H1 (cell line): Measurements from ENCODE around the gene CCDC47. TPM values are rescaled to one million over a fixed set of nuclear protein-coding genes. Genes with fewer than 3 reads are reported as not detected.

ENCODE experiments used
- CTCF ChIA-PET: fragments of 300-600 bp; sonication (Branson Sonifier 250); formaldehyde crosslinking; loops from one replicate; lab custom pipeline; 2021; ENCODE audit not compliant: partially characterized antibody; lab: Charles Lee
- POLR2A ChIA-PET: fragments of 300-600 bp; sonication (Branson Sonifier 250); formaldehyde crosslinking; loops from one replicate; lab custom pipeline; 2021; ENCODE audit warnings: inconsistent platforms; ENCODE audit not compliant: partially characterized antibody; lab: Charles Lee
- DNase-seq, 2 experiments: peaks; one replicate each; pipeline versions ENCODE4 v3.0.0 to v3.0.0-alpha.2; 2010 to 2022; ENCODE audit warnings: low spot score in 2 of 2, low read depth in 1 of 2, mixed read lengths in 1 of 2
- FAIRE-seq: peaks from 2 replicates; lab custom pipeline; 2011; peaks lifted over from hg19 to GRCh38; lab: Jason Lieb, UNC
- H2AFZ ChIP-seq: 2 replicates; pipeline ENCODE4 v1.8.1; 2012; ENCODE audit warnings: low read length, inconsistent platforms
- H2AK5ac ChIP-seq: 2 replicates; pipeline ENCODE4 v1.6.1; 2013; ENCODE audit warnings: low read depth, low read length
- H2BK120ac ChIP-seq: replicated peaks from 2 replicates; pipeline ENCODE3; 2013; ENCODE audit warnings: low read depth, low read length, inconsistent platforms
- H2BK12ac ChIP-seq: 2 replicates; pipeline ENCODE4 v1.6.1; 2013; ENCODE audit warnings: low read depth, low read length
- H2BK15ac ChIP-seq: 2 replicates; pipeline ENCODE4 v1.6.1; 2013; ENCODE audit warnings: low read length
- H2BK20ac ChIP-seq: 2 replicates; pipeline ENCODE4 v1.6.1; 2013; ENCODE audit warnings: low read length
- H2BK5ac ChIP-seq: 2 replicates; pipeline ENCODE4 v1.6.1; 2013; ENCODE audit warnings: low read depth, low read length
- H3K14ac ChIP-seq: 2 replicates; pipeline ENCODE4 v1.6.1; 2013; ENCODE audit warnings: inconsistent platforms; ENCODE audit not compliant: insufficient read length
- H3K18ac ChIP-seq: 2 replicates; pipeline ENCODE4 v1.6.1; 2013; ENCODE audit warnings: low read length; ENCODE audit errors: extremely low read depth
- H3K23ac ChIP-seq: 2 replicates; pipeline ENCODE4 v1.6.1; 2013; ENCODE audit warnings: inconsistent platforms; ENCODE audit not compliant: insufficient read length
- H3K23me2 ChIP-seq: 2 replicates; pipeline ENCODE4 v1.6.1; 2013; ENCODE audit warnings: low read depth, low read length
- H3K27ac ChIP-seq: 2 replicates; pipeline ENCODE4 v1.6.1; 2011; ENCODE audit warnings: low read depth, low read length, inconsistent platforms
- H3K27me3 ChIP-seq, 4 experiments: replicated peaks in 1 of 4; 1 replicate in 1 of 4; 2 replicates in 3 of 4; pipeline versions ENCODE4 v1.6.1 to v1.8.1; 2011 to 2013; ENCODE audit warnings: low read length in 3 of 4, mild to moderate bottlenecking in 3 of 4, inconsistent platforms in 2 of 4, mixed read lengths in 2 of 4, moderate library complexity in 1 of 4; ENCODE audit not compliant: control insufficient read depth in 3 of 4, insufficient read depth in 3 of 4; ENCODE audit errors: extremely low read depth in 1 of 4
- H3K36me3 ChIP-seq, 4 experiments: 2 replicates each; pipeline versions ENCODE4 v1.6.1 to v1.8.1; 2011 to 2013; ENCODE audit warnings: mild to moderate bottlenecking in 4 of 4, low read length in 3 of 4, moderate library complexity in 2 of 4, control low read depth in 1 of 4, inconsistent platforms in 1 of 4; ENCODE audit not compliant: insufficient read depth in 4 of 4, control insufficient read depth in 2 of 4
- H3K4ac ChIP-seq: replicated peaks from 2 replicates; pipeline ENCODE3; 2013; ENCODE audit warnings: low read length, low read depth, mixed read lengths, inconsistent platforms; ENCODE audit not compliant: insufficient read length
- H3K4me1 ChIP-seq, 4 experiments: replicated peaks in 1 of 4; 1 replicate in 1 of 4; 2 replicates in 3 of 4; pipeline versions ENCODE4 v1.6.1 to v1.8.1; 2011 to 2013; ENCODE audit warnings: low read length in 3 of 4, inconsistent platforms in 2 of 4, mixed read lengths in 1 of 4; ENCODE audit not compliant: insufficient read depth in 4 of 4, control insufficient read depth in 3 of 4
- H3K4me2 ChIP-seq, 2 experiments: 2 replicates each; pipeline versions ENCODE4 v1.6.1 to v1.8.1; 2011 to 2013; ENCODE audit warnings: low read depth in 2 of 2, low read length in 2 of 2, control low read depth in 1 of 2, inconsistent platforms in 1 of 2, mild to moderate bottlenecking in 1 of 2; ENCODE audit not compliant: insufficient read depth in 1 of 2
- H3K4me3 ChIP-seq, 4 experiments: fragments of 200-600, 300-600 bp in 1 of 4; sonication (generic), shearing (Covaris generic), sonication (Bioruptor Twin) in 1 of 4; 2 replicates each; pipeline versions ENCODE4 v1.5.1 to v1.8.1; 2011 to 2016; ENCODE audit warnings: low read length in 4 of 4, low read depth in 3 of 4, control low read depth in 2 of 4, inconsistent platforms in 2 of 4, mild to moderate bottlenecking in 2 of 4, mixed read lengths in 1 of 4, moderate library complexity in 1 of 4; ENCODE audit not compliant: insufficient read depth in 2 of 4; ENCODE audit errors: extremely low read depth in 1 of 4
- H3K56ac ChIP-seq: replicated peaks from 2 replicates; pipeline ENCODE3; 2013; ENCODE audit warnings: low read depth, mild to moderate bottlenecking, mixed read lengths, low read length, inconsistent platforms; ENCODE audit not compliant: insufficient read length
- H3K79me1 ChIP-seq: 2 replicates; pipeline ENCODE4 v1.6.1; 2013; ENCODE audit warnings: low read depth, low read length, control low read depth
- H3K79me2 ChIP-seq, 2 experiments: 2 replicates each; pipeline versions ENCODE4 v1.6.1 to v1.8.1; 2012 to 2013; ENCODE audit warnings: low read length in 2 of 2, mild to moderate bottlenecking in 2 of 2, inconsistent platforms in 1 of 2; ENCODE audit not compliant: insufficient read depth in 2 of 2, control insufficient read depth in 1 of 2
- H3K9ac ChIP-seq, 4 experiments: replicated peaks in 1 of 4; 1 replicate in 1 of 4; 2 replicates in 3 of 4; pipeline versions ENCODE4 v1.6.1 to v1.8.1; 2011 to 2013; ENCODE audit warnings: low read depth in 3 of 4, low read length in 3 of 4, control low read depth in 2 of 4, mild to moderate bottlenecking in 2 of 4, moderate library complexity in 2 of 4, inconsistent platforms in 1 of 4; ENCODE audit errors: extremely low read depth in 1 of 4
- H3K9me3 ChIP-seq, 2 experiments: 2 replicates each; pipeline versions ENCODE4 v1.6.1 to v1.8.1; 2012 to 2013; ENCODE audit warnings: mild to moderate bottlenecking in 2 of 2, moderate library complexity in 2 of 2, control low read depth in 1 of 2, inconsistent platforms in 1 of 2, low read depth in 1 of 2, low read length in 1 of 2, mixed read lengths in 1 of 2; ENCODE audit not compliant: insufficient read depth in 2 of 2
- H4K20me1 ChIP-seq, 2 experiments: replicated peaks in 1 of 2; 2 replicates each; pipeline versions ENCODE3 to v1.8.1; 2011 to 2013; ENCODE audit warnings: inconsistent platforms in 2 of 2, low read length in 2 of 2, mild to moderate bottlenecking in 1 of 2; ENCODE audit not compliant: insufficient read depth in 2 of 2, control insufficient read depth in 1 of 2
- H4K5ac ChIP-seq: 2 replicates; pipeline ENCODE4 v1.6.1; 2013; ENCODE audit warnings: low read length, low read depth, mixed read lengths, inconsistent platforms; ENCODE audit not compliant: insufficient read length
- H4K8ac ChIP-seq: 2 replicates; pipeline ENCODE4 v1.8.0; 2013; ENCODE audit warnings: mild to moderate bottlenecking, moderate library complexity, low read length, inconsistent platforms; ENCODE audit not compliant: insufficient read depth; ENCODE audit errors: extremely low read depth
- H4K91ac ChIP-seq: replicated peaks from 2 replicates; pipeline ENCODE3; 2013; ENCODE audit warnings: low read length, mixed read lengths, inconsistent platforms; ENCODE audit not compliant: insufficient read length
- EGR1 ChIP-seq: IDR thresholded peaks from 2 replicates; pipeline ENCODE4 v1.6.1; 2011; ENCODE audit warnings: low read depth, low read length, borderline replicate concordance
- GTF2F1 ChIP-seq: IDR thresholded peaks from 2 replicates; pipeline ENCODE4 v1.6.1; 2012; ENCODE audit warnings: low read depth, low read length, improper control_type of control experiment, borderline replicate concordance
- JUND ChIP-seq: IDR thresholded peaks from 2 replicates; pipeline ENCODE4 v1.6.1; 2011; ENCODE audit warnings: mild to moderate bottlenecking, improper control_type of control experiment, low read length
- TEAD4 ChIP-seq: IDR thresholded peaks from 2 replicates; pipeline ENCODE4 v1.6.1; 2012; ENCODE audit warnings: low read depth, low read length, inconsistent platforms, mixed read lengths
- WGBS, 2 experiments: shearing (Covaris generic) in 1 of 2; methylation state at CpG; one replicate each; pipeline versions ENCODE4 v1.1.6 to v1.1.7; 2013 to 2015; ENCODE audit warnings: low lambda C conversion rate in 2 of 2, mixed read lengths in 2 of 2, inconsistent platforms in 1 of 2, low coverage in 1 of 2, missing lambda C conversion rate in 1 of 2; ENCODE audit not compliant: insufficient replicate concordance in 2 of 2, insufficient coverage in 1 of 2, insufficient read length in 1 of 2; ENCODE audit errors: extremely low coverage in 1 of 2, missing lambda C conversion rate in 1 of 2; 5-methylcytosine and 5-hydroxymethylcytosine counted together
- polyA plus RNA-seq, 7 experiments: library from polyadenylated mRNA; depleted of rRNA in 3 of 7; stranded (reverse) in 5 of 7; unstranded in 2 of 7; fragments of >200 nt in 5 of 7; fragments of 200-250 nt in 2 of 7; gene quantifications; 1 replicate in 5 of 7; 2 replicates in 1 of 7; 4 replicates in 1 of 7; pipeline versions ENCODE4 v1.2.1 to v1.2.3, GENCODE V29; 2011 to 2013; ENCODE audit warnings: missing spikeins in 2 of 7, mixed read lengths in 2 of 7
- total RNA-seq: library from RNA; stranded (reverse); fragmentation: NEBNext Ultra II Directional; extraction: Animal tissue kit (Norgen Biotek cat#: 25700); gene quantifications from 2 replicates; pipeline ENCODE4 v1.2.1, GENCODE V29; 2021

Gene CCDC47
- total and polyA plus RNA-seq, 2 of the 8 experiments (the other 6 are each of a cell fraction or from before 2014, with no cell fraction given), result 21.2 to 83.1 TPM

DNA sequence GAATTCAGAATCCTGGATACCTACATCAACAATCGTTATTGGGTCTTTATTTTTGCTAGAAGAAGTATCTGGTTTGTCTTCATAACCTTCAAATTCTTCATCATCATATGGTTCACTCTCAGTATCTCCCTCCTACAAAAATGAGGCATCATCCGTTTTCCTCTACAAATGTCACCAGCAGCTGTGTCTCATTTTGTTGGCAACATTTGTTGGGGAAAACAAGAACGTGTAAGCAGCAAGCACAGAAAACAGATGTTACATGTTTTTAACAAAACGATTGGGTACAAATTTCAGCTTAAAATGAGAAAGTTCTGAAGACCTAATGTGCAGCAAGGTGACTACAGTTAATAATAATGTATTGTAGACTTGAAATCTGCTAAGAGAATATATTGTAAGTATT lies 8.7 kb downstream of the CCDC47 start:
- Histone ChIP-seq H2AFZ (no peak overlapping the region), H3K4me2 (no peak overlapping the region), H3K79me1 (no peaks in the 10 kb centered on the region; the same call in 1 of the 2 replicates), H3K18ac (no peak overlapping the region), H3K56ac (no peak overlapping the region), H3K79me2 (peaks cover 7 to 43% of the 10 kb centered on the region in 2 experiments), H3K14ac (no peak overlapping the region), H4K20me1 (peaks cover 0 to 2% of the 10 kb centered on the region in 2 experiments), H2BK15ac (no peak overlapping the region), H4K91ac (no peak overlapping the region), H3K9ac (no peak overlapping the region), H2BK120ac (no peak overlapping the region), H3K23ac (no peak overlapping the region), H2BK20ac (no peak overlapping the region), H3K27me3 (no peaks in the 10 kb centered on the region), H2AK5ac (no peak overlapping the region), H2BK5ac (no peak overlapping the region), H2BK12ac (no peak overlapping the region), H3K23me2 (no peaks in the 10 kb centered on the region; the same call in 1 of the 2 replicates), H3K36me3 (peaks cover 10 to 48% (median 32%) of the 10 kb centered on the region in 4 experiments), H3K27ac (no peak overlapping the region), H3K4ac (no peak overlapping the region), H4K5ac (no peak overlapping the region), H4K8ac (no peak overlapping the region), H3K4me3 (no peak overlapping the region), H3K4me1 (peaks cover 0 to 3% (median 0%) of the 10 kb centered on the region in 4 experiments; a peak in 1 of 7 replicates), H3K9me3 (no peaks in the 10 kb centered on the region)
- POLR2A ChIA-PET, result interaction anchor here (0.7 to 1.7 kb wide), 3 partner anchors 9 to 17 kb away, joined by 3 to 8 read pairs (median 4); partner anchors contain the start of genes CCDC47 and DDX42
- CTCF ChIA-PET, result interaction anchor here (0.9 to 1.2 kb wide), 2 partner anchors 63 to 363 kb away, joined by 3 read pairs; no protein-coding TSS in a partner anchor
- FAIRE-seq, result no peak
- TF ChIP-seq GTF2F1, result no peak
- no peak for TF ChIP-seq TEAD4
- TF ChIP-seq JUND, result no peak
- TF ChIP-seq EGR1, result no peak
- WGBS, 2 experiments, result 80% methylated on average over 4 of the region's 4 CpGs; no CpG with 5 or more reads in 1 of the 2 experiments
- no peak for DNase-seq
